Esophagus squamous epithelium (tissue), 4 donors: Measurements from ENCODE around the gene HIGD2A.

Experiments used
- CTCF ChIP-seq, 6 experiments: fragments of 450-650 bp in 4 of 6; fragments of 200-600 bp in 2 of 6; sonication (generic) in 2 of 6; IDR thresholded peaks; one replicate each; pipeline ENCODE4 v1.5.1; 2016 to 2019; ENCODE audit warnings: antibody characterized with exemption in 6 of 6, mild to moderate bottlenecking in 4 of 6, moderate library complexity in 4 of 6
- POLR2A ChIP-seq, 4 donors: fragments of 450-650 bp; IDR thresholded peaks; one replicate each; pipeline ENCODE4 v1.6.1; 2017; ENCODE audit warnings: antibody characterized with exemption in 4 of 4, mild to moderate bottlenecking in 4 of 4, moderate library complexity in 3 of 4

- TF ChIP-seq CTCF (IDR thresholded peaks at IDR 0.05) (no peak), POLR2A (IDR thresholded peaks at IDR 0.05) (peak in 1 of 4 donors; percentile 4)
These were observed 23.0 kb upstream of the HIGD2A start, which contains the start of gene ARL10 for GRCh38 chr5:176365351-176366231.
